ENCODE measurements around the gene GLYATL1B. TPM values are rescaled to one million over a fixed set of nuclear protein-coding genes. Genes with fewer than 3 reads are reported as not detected.

Gene GLYATL1B, protein sequence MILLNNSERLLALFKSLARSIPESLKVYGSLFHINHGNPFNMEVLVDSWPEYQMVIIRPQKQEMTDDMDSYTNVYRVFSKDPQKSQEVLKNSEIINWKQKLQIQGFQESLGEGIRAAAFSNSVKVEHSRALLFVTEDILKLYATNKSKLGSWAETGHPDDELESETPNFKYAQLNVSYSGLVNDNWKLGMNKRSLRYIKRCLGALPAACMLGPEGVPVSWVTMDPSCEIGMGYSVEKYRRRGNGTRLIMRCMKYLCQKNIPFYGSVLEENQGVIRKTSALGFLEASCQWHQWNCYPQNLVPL
- total RNA-seq (2022; extraction: Qiagen RNA extraction): not detected in 5 replicates

DNA sequence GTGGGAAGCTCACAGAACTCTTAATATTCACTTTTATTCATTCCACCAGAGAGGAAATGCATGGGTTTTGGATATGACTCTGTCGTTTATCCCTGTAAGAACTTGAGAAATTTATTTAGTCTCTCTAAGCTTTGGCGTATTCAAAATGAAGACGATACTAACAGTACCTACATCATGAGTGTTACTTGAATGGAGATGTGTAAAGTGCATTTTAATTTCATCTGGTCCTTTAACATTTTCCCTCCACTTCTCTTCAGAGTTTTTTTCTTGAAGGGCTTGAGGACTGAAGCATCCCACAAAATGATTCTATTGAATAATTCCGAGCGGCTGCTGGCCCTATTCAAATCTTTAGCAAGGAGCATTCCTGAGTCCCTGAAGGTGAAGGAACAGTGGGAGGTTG lies at the start of gene GLYATL1B:
Gene GLYATL1B, plus strand, starts transcription at position 301 of the 400 bp plus-strand sequence. Its CDS starts 0 bp downstream, at position 301.

DNA sequence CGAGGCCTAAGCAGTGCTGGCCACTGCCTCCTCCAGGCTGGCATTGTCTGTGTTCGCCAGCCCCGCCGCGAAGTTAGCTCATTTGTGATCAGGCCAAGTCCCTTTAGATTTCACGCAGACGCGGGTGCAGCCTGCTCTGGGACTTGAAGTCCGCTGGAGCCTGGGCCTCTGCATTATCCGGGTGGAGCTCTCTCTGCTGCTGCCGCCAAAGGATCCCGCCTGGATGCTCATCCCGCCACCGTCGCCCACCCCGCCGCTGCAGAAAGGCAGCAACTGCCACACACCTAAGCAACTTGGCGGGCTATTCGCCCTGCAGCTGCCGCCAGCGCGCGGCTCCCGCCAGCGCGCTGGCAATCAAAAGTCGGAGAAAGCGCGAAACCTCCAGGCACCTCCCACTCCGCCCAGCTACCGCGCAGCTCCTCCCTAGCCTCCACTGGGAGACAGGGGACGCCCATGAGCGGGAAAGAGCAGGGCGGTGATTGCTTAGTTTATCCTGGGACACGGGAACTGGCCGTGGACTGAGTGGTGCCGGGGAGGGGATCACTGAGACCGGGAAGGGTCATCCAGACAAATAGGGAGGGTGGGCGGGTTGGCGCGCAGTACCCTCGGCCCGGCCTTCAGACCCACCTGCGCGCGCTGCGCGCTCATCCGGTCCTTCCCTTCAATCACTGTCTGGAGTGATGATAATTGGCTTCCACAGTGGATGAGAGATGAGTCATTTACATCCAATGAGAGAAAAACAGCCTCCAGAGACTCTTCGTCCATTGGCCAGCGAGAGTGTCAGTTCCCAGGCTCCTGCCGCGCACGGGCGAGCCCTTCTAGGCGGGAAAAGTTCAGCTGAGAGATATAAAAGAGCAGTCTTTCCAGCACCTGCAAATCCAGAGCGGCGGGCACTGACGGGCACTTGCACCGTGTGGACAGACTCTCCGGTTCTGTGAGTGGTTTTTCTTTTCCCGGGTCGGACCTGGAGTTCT lies 20.5 kb downstream of the GLYATL1B start, which contains the start of gene FAM111B:
Gene FAM111B, plus strand, starts transcription at position 875 of the 974 bp plus-strand sequence. CDS start 2,389 bp downstream, outside the sequence.

DNA sequence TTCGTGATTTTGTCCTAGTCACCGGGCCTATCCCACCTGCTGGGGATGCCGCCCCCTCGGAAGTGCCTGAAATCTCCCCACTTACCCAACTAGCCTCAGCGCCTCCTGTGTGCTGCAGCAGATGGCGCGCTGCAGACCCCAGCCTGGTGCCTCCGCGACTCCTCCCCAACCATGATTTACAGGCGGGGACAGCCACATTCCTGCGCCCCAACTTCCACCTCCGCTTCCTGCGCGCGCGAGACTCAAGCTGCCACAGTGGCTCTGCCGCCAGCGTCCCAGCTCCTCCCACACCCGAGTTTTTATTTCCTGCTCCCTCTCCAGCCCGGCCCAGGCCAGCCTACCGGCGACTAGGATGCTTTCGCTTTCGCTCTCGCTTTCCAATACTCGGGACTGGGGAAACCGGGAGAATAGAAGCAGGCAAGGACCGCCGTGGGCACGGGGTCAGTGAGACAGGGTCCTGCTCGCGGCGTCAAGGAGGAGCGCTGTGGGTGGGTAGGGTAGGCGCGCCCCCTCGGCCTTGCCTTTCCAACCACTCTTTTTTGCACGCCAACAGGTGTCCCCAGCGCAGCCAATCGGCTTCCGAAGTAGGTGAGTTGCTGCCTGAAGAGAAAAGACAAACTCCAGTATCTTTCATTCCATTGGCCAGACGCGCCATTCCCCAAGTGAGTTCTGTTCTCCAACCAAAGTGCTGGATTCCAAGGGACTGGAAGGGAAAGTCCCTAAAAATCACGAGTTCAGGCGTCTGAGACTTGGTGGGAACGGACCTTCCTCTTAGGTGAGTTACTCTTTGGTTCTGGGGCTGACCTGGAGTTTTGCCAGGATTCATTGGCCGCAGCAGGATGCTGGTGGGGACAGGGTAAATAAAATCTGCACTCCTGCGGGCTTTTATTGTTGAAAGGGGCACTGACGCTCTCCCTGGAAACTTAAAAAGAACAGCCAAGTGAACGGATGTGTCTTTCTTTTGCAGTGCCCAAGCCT lies 56.7 kb downstream of the GLYATL1B start, which contains the start of gene FAM111A:
Gene FAM111A, plus strand, starts transcription at position 327 of the 978 bp plus-strand sequence. CDS start 6,017 bp downstream, outside the sequence.

Other genes with a start within 250 kb of the GLYATL1B start
- not detected in 5 replicates for gene GLYATL2, start 241.6 kb upstream of the GLYATL1B start, total RNA-seq (2022; extraction: Qiagen RNA extraction)
- gene GLYATL1, start 146.8 kb upstream of the GLYATL1B start, total RNA-seq (2022; extraction: Qiagen RNA extraction): 0.10 TPM in 1 of 5 replicates, not detected in the others
- 5.9 to 8.9 TPM (median 6.8 TPM) in 5 replicates for gene FAM111B, start 20.9 kb downstream of the GLYATL1B start, total RNA-seq (2022; extraction: Qiagen RNA extraction)
- 8.0 to 10.8 TPM (median 8.5 TPM) in 5 replicates for gene FAM111A, start 56.5 kb downstream of the GLYATL1B start, total RNA-seq (2022; extraction: Qiagen RNA extraction)
- 3.9 to 4.9 TPM (median 4.0 TPM) in 5 replicates for gene DTX4, start 85.8 kb downstream of the GLYATL1B start, total RNA-seq (2022; extraction: Qiagen RNA extraction)
- not detected in 5 replicates for gene MPEG1, start 126.6 kb downstream of the GLYATL1B start, total RNA-seq (2022; extraction: Qiagen RNA extraction)